ENCODE results near the gene HPCAL1.

Gene HPCAL1

GRCh38 chr2:10408649-10409579 lies 106.2 kb downstream of the HPCAL1 start:
- peak; percentile 72 for DNase-seq

- DNase-seq, result peak; percentile 84
Observed at GRCh38 chr2:10410001-10410822, 107.5 kb downstream of the HPCAL1 start.

DNA sequence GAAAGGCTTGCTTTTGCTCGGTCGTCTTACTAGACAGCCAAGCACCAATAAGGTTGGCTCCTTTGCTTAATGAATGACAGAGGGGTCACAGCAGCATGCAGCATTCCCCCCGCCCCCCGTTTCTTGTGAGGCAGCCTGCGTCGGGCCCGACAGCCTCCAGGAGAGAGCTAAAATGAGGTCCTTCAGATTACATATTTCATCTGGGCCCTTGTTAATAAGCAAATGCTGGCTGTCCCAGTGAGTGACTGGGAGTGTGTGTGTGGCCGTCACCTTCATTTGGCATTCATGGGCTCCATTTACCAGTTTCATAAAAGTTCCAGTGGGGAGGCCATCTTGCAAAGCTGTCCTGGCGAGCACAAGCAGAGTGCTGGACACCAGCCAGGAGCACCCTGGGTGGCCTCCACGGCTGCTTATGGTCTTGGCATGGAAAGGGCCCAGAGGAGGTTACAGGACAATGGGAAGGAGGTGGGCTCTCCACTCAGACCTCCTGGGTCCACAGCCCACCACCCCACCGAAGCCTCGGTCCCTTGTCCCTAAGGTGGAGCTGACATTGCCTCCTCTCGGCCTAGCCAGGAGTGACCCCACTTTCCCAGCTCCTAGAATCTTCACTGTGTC lies 108.2 kb downstream of the HPCAL1 start:
- no peak for DNase-seq

GRCh38 chr2:10411557-10411956 lies 108.9 kb downstream of the HPCAL1 start:
- DNase-seq, result no peak

GRCh38 chr2:10412380-10412779 lies 109.7 kb downstream of the HPCAL1 start:
- peak; percentile 58 for DNase-seq

GRCh38 chr2:10413503-10413902 lies 110.8 kb downstream of the HPCAL1 start:
- no peak for DNase-seq

- DNase-seq, result no peak
Observed at GRCh38 chr2:10413991-10414451, 111.3 kb downstream of the HPCAL1 start.

GRCh38 chr2:10414591-10414990 lies 111.9 kb downstream of the HPCAL1 start:
- no peak for DNase-seq

DNA sequence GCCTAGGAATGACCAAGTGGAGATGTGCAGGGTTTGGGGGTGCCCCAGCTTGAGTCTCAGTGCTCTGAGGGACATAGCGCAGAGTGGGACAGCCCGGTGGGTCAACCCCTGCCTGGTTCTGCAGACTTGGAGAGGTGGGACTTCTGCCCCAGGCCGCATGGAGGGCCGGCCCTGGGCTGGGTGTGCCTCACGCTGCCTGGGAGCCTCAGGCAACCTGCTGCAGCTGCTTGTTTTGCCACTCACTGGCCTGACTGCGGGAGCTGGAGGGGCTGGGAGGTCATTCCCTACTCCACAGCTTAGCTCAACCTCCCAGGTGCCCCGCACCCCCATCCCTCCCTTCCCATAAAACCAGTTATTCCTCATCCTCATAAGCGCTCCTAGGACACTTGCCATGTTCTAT lies 112.3 kb downstream of the HPCAL1 start:
- DNase-seq, result no peak

- DNase-seq, result no peak
Observed at GRCh38 chr2:10415640-10416039, 112.9 kb downstream of the HPCAL1 start.

DNA sequence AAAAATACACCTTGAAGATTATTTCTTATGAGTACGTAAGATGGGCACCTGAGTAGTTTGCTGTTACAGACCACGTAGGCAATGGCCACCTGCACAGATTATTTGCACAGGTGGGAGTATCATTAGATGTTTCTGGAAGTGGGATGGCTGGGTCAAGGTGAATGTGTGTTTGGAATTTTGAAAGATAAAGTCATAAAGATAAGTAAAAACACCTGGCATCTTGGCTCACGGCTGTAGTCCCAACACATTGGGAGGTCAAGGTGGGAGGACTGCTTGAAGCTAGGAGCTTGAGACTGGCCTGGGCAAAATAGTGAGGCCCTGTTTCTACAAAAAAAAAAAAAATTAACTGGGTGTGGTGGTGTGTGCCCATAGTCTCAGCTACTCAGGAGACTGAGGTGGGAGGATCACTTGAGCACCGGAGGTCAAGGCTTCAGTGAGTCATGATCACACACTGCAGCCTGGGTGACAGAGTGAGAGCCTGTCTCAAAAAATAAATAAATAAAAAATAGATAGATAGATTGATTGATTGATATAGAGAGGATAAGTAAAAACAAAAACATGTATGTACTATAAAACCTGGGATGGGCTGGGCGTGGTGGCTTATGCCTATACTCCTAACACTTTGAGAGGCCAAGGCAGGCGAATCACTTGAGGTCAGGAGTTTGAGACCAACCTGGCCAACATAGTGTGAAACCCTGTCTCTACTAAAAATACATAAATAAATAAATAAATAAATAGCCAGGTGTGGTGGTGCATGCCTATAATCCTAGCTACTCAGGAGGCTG lies 115.0 kb downstream of the HPCAL1 start:
- no peak for DNase-seq

DNA sequence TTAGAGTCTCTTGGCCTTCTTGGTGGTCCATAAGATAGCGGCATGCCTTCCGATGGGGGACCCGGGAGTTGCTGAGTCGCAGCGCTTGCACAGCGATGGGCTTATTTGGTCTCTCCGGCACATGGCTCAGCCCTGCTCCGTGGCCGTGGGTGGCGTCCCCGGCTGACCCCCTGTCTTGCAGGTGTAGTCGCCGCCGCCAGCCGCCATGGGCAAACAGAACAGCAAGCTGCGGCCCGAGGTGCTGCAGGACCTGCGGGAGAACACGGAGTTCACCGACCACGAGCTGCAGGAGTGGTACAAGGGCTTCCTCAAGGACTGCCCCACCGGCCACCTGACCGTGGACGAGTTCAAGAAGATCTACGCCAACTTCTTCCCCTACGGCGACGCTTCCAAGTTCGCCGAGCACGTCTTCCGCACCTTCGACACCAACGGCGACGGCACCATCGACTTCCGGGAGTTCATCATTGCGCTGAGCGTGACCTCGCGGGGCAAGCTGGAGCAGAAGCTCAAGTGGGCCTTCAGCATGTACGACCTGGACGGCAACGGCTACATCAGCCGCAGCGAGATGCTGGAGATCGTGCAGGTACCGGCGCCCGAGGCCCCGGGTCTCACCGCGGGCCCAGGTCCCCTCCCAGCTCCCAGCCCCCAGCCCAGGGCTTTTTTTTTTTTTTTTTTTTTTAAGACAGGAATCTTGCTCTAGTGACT lies 117.0 kb downstream of the HPCAL1 start:
- DNase-seq, result no peak

GRCh38 chr2:10422251-10422650 lies 119.5 kb downstream of the HPCAL1 start:
- DNase-seq, result no peak

GRCh38 chr2:10422732-10423399 lies 120.2 kb downstream of the HPCAL1 start:
- DNase-seq, result no peak

- DNase-seq, result no peak
Observed at GRCh38 chr2:10423400-10423774, 120.7 kb downstream of the HPCAL1 start.

DNA sequence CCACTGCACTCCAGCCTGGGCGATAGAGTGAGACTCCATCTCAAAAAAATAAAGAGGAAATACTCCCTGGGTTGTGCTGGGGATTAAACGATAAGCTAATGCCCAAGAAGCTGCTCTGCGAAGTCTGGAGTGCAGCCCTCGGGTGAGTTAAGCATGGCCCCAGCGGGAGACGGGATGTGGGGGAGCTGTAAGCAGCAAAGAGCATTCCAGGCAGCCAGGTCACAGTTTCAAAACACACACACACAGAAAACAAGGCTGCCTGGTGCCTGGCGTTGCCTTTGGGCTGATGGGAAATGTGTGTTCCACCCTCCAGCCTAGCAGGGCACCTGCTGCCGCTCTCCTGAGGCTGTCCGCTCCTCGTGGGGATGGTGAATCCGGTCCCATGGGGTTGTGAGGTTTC lies 121.3 kb downstream of the HPCAL1 start:
- DNase-seq, result no peak

DNA sequence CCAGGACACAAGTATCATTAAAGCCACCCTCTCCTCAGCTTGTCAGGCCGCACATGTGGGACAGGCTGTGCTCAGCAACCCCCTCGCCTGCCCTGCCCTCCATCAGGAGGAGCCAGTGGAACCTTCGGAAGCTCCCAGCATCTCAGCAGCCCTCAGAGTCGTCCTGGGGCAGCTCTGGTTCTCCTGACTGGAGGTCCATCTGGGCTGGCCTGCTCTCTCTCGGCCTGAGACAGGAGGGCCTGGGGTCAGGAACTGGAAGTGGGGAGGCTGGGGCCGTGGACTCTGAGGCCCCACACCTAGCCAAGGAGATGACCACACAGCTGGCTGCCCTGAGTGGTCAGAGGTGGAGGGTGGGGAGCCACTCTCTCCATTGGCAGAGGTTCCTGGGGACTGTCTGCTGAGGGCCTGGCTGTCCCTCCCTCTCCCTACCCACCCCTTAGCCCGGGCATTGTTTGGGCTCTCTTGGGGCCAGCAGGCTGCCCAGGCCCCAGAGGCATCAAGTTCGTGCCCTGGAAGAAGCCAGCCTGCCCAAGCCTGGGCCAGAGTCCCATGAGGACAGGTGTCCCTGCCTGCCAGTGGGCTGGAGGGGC lies 122.3 kb downstream of the HPCAL1 start:
- no peak for DNase-seq

GRCh38 chr2:10425699-10426098 lies 123.0 kb downstream of the HPCAL1 start:
- DNase-seq, result no peak

DNA sequence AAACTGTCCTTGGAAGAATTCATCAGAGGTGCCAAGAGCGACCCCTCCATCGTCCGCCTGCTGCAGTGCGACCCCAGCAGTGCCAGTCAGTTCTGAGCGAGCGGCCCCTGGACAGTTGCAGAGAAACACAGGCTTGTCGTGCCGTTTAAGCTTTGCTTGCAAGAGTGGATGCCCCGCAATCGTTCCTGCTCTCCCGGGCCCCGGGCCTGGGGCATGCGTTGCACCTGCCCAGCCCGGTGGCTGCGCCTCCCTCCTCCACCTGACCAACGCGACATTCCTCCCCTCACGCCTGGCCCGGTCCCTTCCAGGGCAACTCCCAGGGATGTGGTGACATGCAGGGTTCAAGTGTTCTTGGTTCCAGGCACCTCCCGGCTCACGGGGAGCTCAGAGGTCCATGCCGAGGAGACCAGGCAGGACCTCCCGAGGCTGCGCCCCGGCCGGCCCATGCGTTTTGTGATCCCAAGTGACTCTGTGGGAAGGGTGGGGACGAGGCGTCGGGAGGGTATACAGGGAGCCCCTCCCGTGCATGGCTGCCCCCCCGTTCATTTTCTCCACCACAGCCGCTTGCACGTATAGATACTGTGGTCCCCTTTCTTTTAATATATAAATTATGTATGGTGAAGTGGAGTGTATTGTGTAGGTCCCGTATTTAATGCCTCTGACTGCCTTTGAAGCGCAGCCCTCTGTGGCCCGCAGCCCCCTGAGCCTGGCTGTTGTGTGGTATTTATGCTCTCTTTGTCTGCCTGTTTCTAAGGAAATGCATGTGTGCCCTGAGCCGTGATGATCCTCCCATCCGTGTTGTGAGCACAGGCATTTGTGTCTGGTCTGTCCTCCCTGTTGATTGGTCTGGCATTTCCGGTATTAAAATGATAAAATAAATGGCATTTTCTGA lies 124.3 kb downstream of the HPCAL1 start:
- DNase-seq, result no peak

DNA sequence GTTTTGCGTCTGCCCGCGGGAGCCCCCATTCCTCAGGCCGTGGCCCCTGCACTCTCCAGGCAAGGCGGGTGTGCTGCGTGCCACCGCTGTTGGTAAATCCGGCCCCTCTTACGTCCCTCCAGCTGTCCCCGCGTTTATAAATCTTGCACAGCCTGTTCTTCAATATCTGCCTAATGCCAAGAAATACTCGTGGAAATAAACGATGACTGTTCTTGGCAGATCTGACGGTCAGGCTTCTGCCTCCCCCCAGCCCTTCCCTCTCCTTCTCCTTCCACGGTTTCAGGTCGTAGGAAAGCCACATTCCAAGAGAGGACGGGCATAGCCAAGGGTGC lies 124.9 kb downstream of the HPCAL1 start:
- DNase-seq, result no peak

Data from suppressor macrophage treated with lipopolysaccharide for 4 hours (primary cell).